Panc1 (cell line): ENCODE measurements around the gene MGAT4C.

Experiments used
- CTCF ChIP-seq: fragments of 450-650 bp; IDR thresholded peaks from 2 replicates; pipeline ENCODE4 v1.5.1; 2017; ENCODE audit warnings: mild to moderate bottlenecking
- POLR2AphosphoS5 ChIP-seq: IDR thresholded peaks from 2 replicates; pipeline ENCODE4 v1.6.1; 2012; ENCODE audit warnings: mild to moderate bottlenecking, low read depth, low read length, moderate library complexity
- REST ChIP-seq, 2 experiments: IDR thresholded peaks; 2 replicates each; pipeline ENCODE4 v1.6.1; 2011 to 2012; ENCODE audit warnings: low read depth in 2 of 2, control low read depth in 1 of 2, low read length in 1 of 2, mild to moderate bottlenecking in 1 of 2, moderate library complexity in 1 of 2; ENCODE audit not compliant: insufficient read depth in 1 of 2
- SIN3A ChIP-seq: IDR thresholded peaks from 2 replicates; pipeline ENCODE4 v1.6.1; 2012; ENCODE audit warnings: low read depth, mild to moderate bottlenecking, low read length, moderate library complexity, borderline replicate concordance; ENCODE audit not compliant: insufficient read depth
- TCF7L2 ChIP-seq: IDR thresholded peaks from 2 replicates; pipeline ENCODE4 v1.6.1; 2011; ENCODE audit warnings: mild to moderate bottlenecking, low read depth, low read length, inconsistent platforms

- TF ChIP-seq CTCF (no peak), TCF7L2 (no peak), POLR2AphosphoS5 (no peak), REST (IDR thresholded peaks at IDR 0.05; ENCODE audit: insufficient read depth in 1 of 2, low read depth in 2 of 2, low read length in 1 of 2) (no peak), SIN3A (no peak)
Measured at GRCh38 chr12:86213012-86213411, 43.2 kb downstream of the MGAT4C start.
